SK-N-MC (cell line): ENCODE data around the gene FNDC3A.

Experiments
- EZH2 ChIP-seq: fragments of 200-600 bp; sonication (generic); IDR thresholded peaks from one replicate; pipeline ENCODE4 v1.6.1; 2017; ENCODE audit warnings: antibody characterized with exemption
- POLR2AphosphoS5 ChIP-seq: IDR thresholded peaks from 2 replicates; pipeline ENCODE4 v1.6.1; 2012; ENCODE audit warnings: mild to moderate bottlenecking, low read depth, low read length, borderline replicate concordance

GRCh38 chr13:49000247-49000646 is 24.5 kb downstream of the FNDC3A start:
- TF ChIP-seq EZH2: no peak
- no peak for TF ChIP-seq POLR2AphosphoS5
